Gastrocnemius medialis (tissue), 4 donors: ENCODE measurements around the gene NRCAM. TPM values are rescaled to one million over a fixed set of nuclear protein-coding genes. Genes with fewer than 3 reads are reported as not detected.

ENCODE experiments used
- ATAC-seq, 2 donors: fragments of 150-250 bp; one replicate each; pipeline ENCODE4 v1.9.1; 2016
- DNase-seq, 2 donors: peaks; one replicate each; pipeline ENCODE4 v3.0.0-alpha.2; 2019
- H3K27ac ChIP-seq, 4 donors: fragments of 200-600 bp; sonication (generic); 1 replicate in 1 of 4; 2 replicates in 3 of 4; pipeline ENCODE4 v1.5.1; 2016 to 2018; ENCODE audit warnings: mild to moderate bottlenecking in 2 of 4, moderate library complexity in 1 of 4
- H3K27me3 ChIP-seq, 3 donors: fragments of 200-600 bp; sonication (generic) in 2 of 3; 1 replicate in 1 of 3; 2 replicates in 2 of 3; pipeline versions ENCODE4 v1.5.1 to v1.6.0; 2016 to 2019; ENCODE audit warnings: mild to moderate bottlenecking in 1 of 3, moderate library complexity in 1 of 3
- H3K36me3 ChIP-seq, 2 donors: fragments of 200-600 bp; sonication (generic) in 1 of 2; one replicate each; pipeline ENCODE4 v1.5.1; 2017 to 2018
- H3K4me1 ChIP-seq, 2 donors: fragments of 200-600 bp; sonication (generic) in 1 of 2; one replicate each; pipeline ENCODE4 v1.5.1; 2016 to 2017; ENCODE audit warnings: mild to moderate bottlenecking in 2 of 2
- H3K4me3 ChIP-seq, 4 donors: fragments of 200-600 bp; sonication (generic) in 3 of 4; 1 replicate in 1 of 4; 2 replicates in 3 of 4; pipeline ENCODE4 v1.5.1; 2016 to 2019; ENCODE audit warnings: mild to moderate bottlenecking in 2 of 4
- H3K9me3 ChIP-seq, 3 donors: fragments of 200-600 bp; sonication (generic) in 2 of 3; 1 replicate in 1 of 3; 2 replicates in 2 of 3; pipeline ENCODE4 v1.5.1; 2016 to 2019
- CTCF ChIP-seq, 5 experiments: fragments of 450-650 bp in 3 of 5; fragments of 200-600 bp in 2 of 5; sonication (generic) in 2 of 5; IDR thresholded peaks in 4 of 5; conservative IDR thresholded peaks in 1 of 5; 1 replicate in 4 of 5; 2 replicates in 1 of 5; pipeline ENCODE4 v1.5.1; 2016 to 2019; ENCODE audit warnings: antibody characterized with exemption in 5 of 5, mild to moderate bottlenecking in 3 of 5, moderate library complexity in 3 of 5
- POLR2A ChIP-seq, 2 donors: fragments of 450-650 bp; IDR thresholded peaks; one replicate each; pipeline ENCODE4 v1.6.1; 2017; ENCODE audit warnings: antibody characterized with exemption in 2 of 2, mild to moderate bottlenecking in 2 of 2, moderate library complexity in 2 of 2
- in situ Hi-C, 4 donors: fragments of 200-750 bp; cut with MboI; loops; one replicate each; pipeline versions ENCODE4 v1.15.0 to v1.8.0; 2017; ENCODE audit warnings: low sequenced_read_pairs in 4 of 4
- intact Hi-C: fragments of 100-400 bp; cut with DNase I; formaldehyde crosslinking; loops from one replicate; pipeline ENCODE4 v1.15.1; 2023; ENCODE audit warnings: low total_unique reads
- total RNA-seq, 4 donors: library from RNA; depleted of rRNA; stranded (reverse); fragments of >200 nt; gene quantifications; one replicate each; pipeline versions ENCODE4 v1.1.0 to v1.2.3, GENCODE V29; 2016

NRCAM gene
- total RNA-seq, 4 donors from 2014 or later, result 0.18 to 0.31 (median 0.23) TPM; not detected in 1

- DNase-seq, result no peak
- no peak overlapping the region for H3K27ac ChIP-seq
Measured at GRCh38 chr7:108134486-108134885, 321.8 kb downstream of the NRCAM start.

GRCh38 chr7:108132551-108133265 is 323.5 kb downstream of the NRCAM start:
- DNase-seq (no peak), ATAC-seq (no peak)
- in situ Hi-C loops, result loop anchor here in 2 of 4 donors (25.0 kb wide), 1 partner anchor 270 kb away; no protein-coding TSS in a partner anchor
- Histone ChIP-seq H3K27ac (no peak overlapping the region), H3K36me3 (no peaks in the 10 kb centered on the region), H3K4me1 (no peaks in the 10 kb centered on the region), H3K9me3 (no peaks in the 10 kb centered on the region), H3K27me3 (no peaks in the 10 kb centered on the region), H3K4me3 (no peak overlapping the region)
- TF ChIP-seq CTCF (IDR thresholded peaks at IDR 0.05 in 4 of 5, conservative IDR thresholded peaks at IDR 0.05 in 1 of 5), result no peak
- no peak for TF ChIP-seq POLR2A (IDR thresholded peaks at IDR 0.05)
- intact Hi-C loops, result no loop called here

More at GRCh38 chr7:108134486-108134885, 321.8 kb downstream of the NRCAM start:
- Histone ChIP-seq H3K4me3 (no peak overlapping the region), H3K27me3 (no peaks in the 10 kb centered on the region), H3K4me1 (no peaks in the 10 kb centered on the region), H3K36me3 (no peaks in the 10 kb centered on the region), H3K9me3 (no peaks in the 10 kb centered on the region)
- ATAC-seq, result no peak
- TF ChIP-seq POLR2A (IDR thresholded peaks at IDR 0.05), result no peak
- TF ChIP-seq CTCF (IDR thresholded peaks at IDR 0.05 in 4 of 5, conservative IDR thresholded peaks at IDR 0.05 in 1 of 5), result no peak
- in situ Hi-C loops, result loop anchor here in 2 of 4 donors (25.0 kb wide), 1 partner anchor 272 kb away; no protein-coding TSS in a partner anchor
- intact Hi-C loops, result no loop called here

- no peak for TF ChIP-seq POLR2A (IDR thresholded peaks at IDR 0.05)
- TF ChIP-seq CTCF (IDR thresholded peaks at IDR 0.05 in 4 of 5, conservative IDR thresholded peaks at IDR 0.05 in 1 of 5), result no peak
- intact Hi-C loops, result no loop called here
- no peak within 1 kb of the TSS for H3K4me3 ChIP-seq
- no peaks in the 10 kb centered on the region for H3K4me1 ChIP-seq
- H3K27ac ChIP-seq, result no peak within 1 kb of the TSS
- no peak for DNase-seq
- no peak for ATAC-seq
- in situ Hi-C loops, result loop anchor here in 2 of 4 donors (25.0 kb wide), 1 partner anchor 268 kb away; no protein-coding TSS in a partner anchor
- H3K36me3 ChIP-seq, result no peaks in the 10 kb centered on the region
- no peaks in the 10 kb centered on the region for H3K27me3 ChIP-seq
- no peaks in the 10 kb centered on the region for H3K9me3 ChIP-seq
Measured at GRCh38 chr7:108130261-108130660, 326.0 kb downstream of the NRCAM start, which contains the start of gene LAMB4. Gene LAMB4, minus strand, starts transcription at chr7:108130361. Its CDS starts 7,197 bp downstream, at chr7:108123164.

- no peaks in the 10 kb centered on the region for H3K4me1 ChIP-seq
- H3K27ac ChIP-seq, result no peak overlapping the region
- no peaks in the 10 kb centered on the region for H3K9me3 ChIP-seq
- intact Hi-C loops (no loop called here), in situ Hi-C loops (loop anchor here in 2 of 4 donors (25.0 kb wide), 1 partner anchor 267 kb away; no protein-coding TSS in a partner anchor)
- no peaks in the 10 kb centered on the region for H3K27me3 ChIP-seq
- no peak overlapping the region for H3K4me3 ChIP-seq
- TF ChIP-seq POLR2A (IDR thresholded peaks at IDR 0.05) (no peak), CTCF (IDR thresholded peaks at IDR 0.05 in 4 of 5, conservative IDR thresholded peaks at IDR 0.05 in 1 of 5) (no peak)
- no peak for DNase-seq
- H3K36me3 ChIP-seq, result no peaks in the 10 kb centered on the region
- no peak for ATAC-seq
Measured at GRCh38 chr7:108129018-108129965, 326.9 kb downstream of the NRCAM start.
